ENCODE measurements around the gene RASAL2.

DNA sequence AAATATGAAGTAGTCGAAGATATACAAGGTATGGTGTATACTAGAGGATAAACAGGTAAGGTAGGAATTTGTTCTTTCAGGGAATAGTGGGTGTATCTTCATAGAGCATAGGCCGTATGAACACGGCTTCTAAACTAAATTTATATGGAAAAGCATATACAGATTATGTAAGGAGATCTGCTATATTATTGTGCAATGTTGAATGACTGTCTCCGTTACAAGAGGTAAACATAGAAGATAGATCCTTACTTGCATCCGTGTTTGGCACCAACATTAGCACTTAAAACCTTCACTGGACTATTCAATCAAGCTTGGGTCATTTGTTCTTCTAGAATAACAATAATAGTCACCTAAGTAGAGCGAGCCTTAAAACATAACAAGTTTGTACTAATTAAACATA, 357.0 kb downstream of the RASAL2 start:
- TF ChIP-seq, protein P1, sequence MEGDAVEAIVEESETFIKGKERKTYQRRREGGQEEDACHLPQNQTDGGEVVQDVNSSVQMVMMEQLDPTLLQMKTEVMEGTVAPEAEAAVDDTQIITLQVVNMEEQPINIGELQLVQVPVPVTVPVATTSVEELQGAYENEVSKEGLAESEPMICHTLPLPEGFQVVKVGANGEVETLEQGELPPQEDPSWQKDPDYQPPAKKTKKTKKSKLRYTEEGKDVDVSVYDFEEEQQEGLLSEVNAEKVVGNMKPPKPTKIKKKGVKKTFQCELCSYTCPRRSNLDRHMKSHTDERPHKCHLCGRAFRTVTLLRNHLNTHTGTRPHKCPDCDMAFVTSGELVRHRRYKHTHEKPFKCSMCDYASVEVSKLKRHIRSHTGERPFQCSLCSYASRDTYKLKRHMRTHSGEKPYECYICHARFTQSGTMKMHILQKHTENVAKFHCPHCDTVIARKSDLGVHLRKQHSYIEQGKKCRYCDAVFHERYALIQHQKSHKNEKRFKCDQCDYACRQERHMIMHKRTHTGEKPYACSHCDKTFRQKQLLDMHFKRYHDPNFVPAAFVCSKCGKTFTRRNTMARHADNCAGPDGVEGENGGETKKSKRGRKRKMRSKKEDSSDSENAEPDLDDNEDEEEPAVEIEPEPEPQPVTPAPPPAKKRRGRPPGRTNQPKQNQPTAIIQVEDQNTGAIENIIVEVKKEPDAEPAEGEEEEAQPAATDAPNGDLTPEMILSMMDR (conservative IDR thresholded peaks at IDR 0.05; ENCODE audit: low read depth, low read length): no peak
- TF ChIP-seq CEBPB (IDR thresholded peaks at IDR 0.05; ENCODE audit: low read depth, low read length) (peak; percentile 91), FOS (IDR thresholded peaks at IDR 0.05; ENCODE audit: low read depth, low read length) (no peak), RFX5 (IDR thresholded peaks at IDR 0.05; ENCODE audit: low read depth, low read length) (no peak), POLR2A (IDR thresholded peaks at IDR 0.05; ENCODE audit: low read depth, low read length) (no peak), RCOR1 (IDR thresholded peaks at IDR 0.05; ENCODE audit: insufficient replicate concordance, low read length) (no peak)
- TF ChIP-seq, protein P2, sequence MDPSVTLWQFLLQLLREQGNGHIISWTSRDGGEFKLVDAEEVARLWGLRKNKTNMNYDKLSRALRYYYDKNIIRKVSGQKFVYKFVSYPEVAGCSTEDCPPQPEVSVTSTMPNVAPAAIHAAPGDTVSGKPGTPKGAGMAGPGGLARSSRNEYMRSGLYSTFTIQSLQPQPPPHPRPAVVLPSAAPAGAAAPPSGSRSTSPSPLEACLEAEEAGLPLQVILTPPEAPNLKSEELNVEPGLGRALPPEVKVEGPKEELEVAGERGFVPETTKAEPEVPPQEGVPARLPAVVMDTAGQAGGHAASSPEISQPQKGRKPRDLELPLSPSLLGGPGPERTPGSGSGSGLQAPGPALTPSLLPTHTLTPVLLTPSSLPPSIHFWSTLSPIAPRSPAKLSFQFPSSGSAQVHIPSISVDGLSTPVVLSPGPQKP (IDR thresholded peaks at IDR 0.05; ENCODE audit: borderline replicate concordance, low read depth, low read length): no peak
